Measurements from ENCODE around the gene IKZF2.

GRCh38 chr2:213122725-213123124, 28.7 kb downstream of the IKZF2 start:
- TF ChIP-seq GABPA (IDR thresholded peaks at IDR 0.05; ENCODE audit: low read depth): no peak
- no peak for TF ChIP-seq EGR1 (IDR thresholded peaks at IDR 0.05; ENCODE audit: borderline replicate concordance in 1 of 2, low read depth in 2 of 2, low read length in 2 of 2)
- no peak for TF ChIP-seq RAD51 (IDR thresholded peaks at IDR 0.05)
- TF ChIP-seq E2F4 (IDR thresholded peaks at IDR 0.05; ENCODE audit: low read depth, low read length): no peak
- no peak for TF ChIP-seq CTCF (IDR thresholded peaks at IDR 0.05 in 2 of 3, conservative IDR thresholded peaks at IDR 0.05 in 1 of 3; ENCODE audit: control insufficient read depth in 2 of 3, extremely low read depth in 1 of 3, insufficient read depth in 1 of 3, low read depth in 3 of 3, low read length in 3 of 3)
- TF ChIP-seq ZNF384 (IDR thresholded peaks at IDR 0.05; ENCODE audit: borderline replicate concordance, low read depth, low read length): no peak
- TF ChIP-seq POLR2AphosphoS5 (IDR thresholded peaks at IDR 0.05; ENCODE audit: low read length): no peak
- TF ChIP-seq POLR2A (IDR thresholded peaks at IDR 0.05; ENCODE audit: low read depth, low read length): no peak
- no peak for TF ChIP-seq NFYB (IDR thresholded peaks at IDR 0.05; ENCODE audit: insufficient read depth, low read depth, low read length)
- TF ChIP-seq DPF2 (IDR thresholded peaks at IDR 0.05): no peak
- no peak for TF ChIP-seq HDAC6 (IDR thresholded peaks at IDR 0.05; ENCODE audit: unreplicated experiment)
- no peak for TF ChIP-seq BCL3 (IDR thresholded peaks at IDR 0.05; ENCODE audit: borderline replicate concordance, insufficient read depth, low read depth, low read length, poor library complexity, severe bottlenecking)
- no peak for TF ChIP-seq NFIC (IDR thresholded peaks at IDR 0.05; ENCODE audit: low read depth, low read length)
- TF ChIP-seq RAD21 (IDR thresholded peaks at IDR 0.05; ENCODE audit: insufficient read depth, low read depth, low read length): no peak

Data from GM12878 (cell line).